HepG2 (cell line): ENCODE data around the gene EEF1A2. TPM values are rescaled to one million over a fixed set of nuclear protein-coding genes. Genes with fewer than 3 reads are reported as not detected.

Experiments
- ATAC-seq: fragments of 200-7000 bp; cut with Tn5 transposase; 3 replicates; pipeline ENCODE4 v1.9.1; 2020; ENCODE audit warnings: mild to moderate bottlenecking, moderate library complexity
- BruUV-seq: library from RNA; stranded (reverse); fragments of 400-500 nt; replicated peaks from 2 replicates; lab custom pipeline; 2021; lab: Mats Ljungman, UMichigan
- CTCF ChIA-PET: fragments of 300-600 bp; formaldehyde crosslinking; extraction: SDS; loops from one replicate; lab custom pipeline; 2021; ENCODE audit warnings: low total read pairs, inconsistent platforms, low intra/inter-chr PET ratio; lab: Yijun Ruan, JAX
- POLR2A ChIA-PET: fragments of 350-600 bp; sonication (Branson Sonifier 250); formaldehyde crosslinking; loops from one replicate; lab custom pipeline; 2020; ENCODE audit warnings: antibody characterized with exemption, inconsistent platforms; lab: Yijun Ruan, JAX
- DNase-seq: peaks from one replicate; pipeline ENCODE4 v3.0.0-alpha.2; 2015; ENCODE audit warnings: low spot score
- FAIRE-seq: peaks from 3 replicates; lab custom pipeline; 2011; peaks lifted over from hg19 to GRCh38; lab: Jason Lieb, UNC
- H2AFZ ChIP-seq: one replicate; pipeline ENCODE4 v1.6.1; 2011; ENCODE audit warnings: low read length, inconsistent platforms
- H3K27ac ChIP-seq: fragments of 300-600 bp; 3 replicates; pipeline ENCODE4 v1.8.0; 2011; ENCODE audit warnings: mixed run types, mild to moderate bottlenecking, mixed read lengths, low read length, inconsistent platforms; ENCODE audit not compliant: insufficient read depth; ENCODE audit errors: extremely low read length
- H3K27me3 ChIP-seq, 2 experiments: fragments of 200-600 bp in 1 of 2; 2 replicates in 1 of 2; 3 replicates in 1 of 2; pipeline versions ENCODE4 v1.6.0 to v1.8.0; 2011; ENCODE audit warnings: low read length in 2 of 2, mild to moderate bottlenecking in 2 of 2, moderate library complexity in 2 of 2, inconsistent platforms in 1 of 2; ENCODE audit not compliant: insufficient read depth in 2 of 2, control insufficient read depth in 1 of 2
- H3K36me3 ChIP-seq, 2 experiments: fragments of 200-600 bp in 1 of 2; replicated peaks in 1 of 2; 2 replicates in 1 of 2; 3 replicates in 1 of 2; pipeline versions ENCODE4 v1.5.1 to v1.8.0; 2011; ENCODE audit warnings: low read length in 2 of 2, inconsistent platforms in 1 of 2; ENCODE audit not compliant: insufficient read depth in 2 of 2, control insufficient read depth in 1 of 2
- H3K4me1 ChIP-seq: 2 replicates; pipeline ENCODE4 v1.5.1; 2012; ENCODE audit warnings: low read length, inconsistent platforms; ENCODE audit not compliant: insufficient read depth
- H3K4me2 ChIP-seq: 2 replicates; pipeline ENCODE4 v1.6.0; 2011; ENCODE audit warnings: low read depth, low read length, inconsistent platforms
- H3K4me3 ChIP-seq, 3 experiments: fragments of 200-600 bp in 1 of 3; sonication (generic), shearing (Covaris generic) in 1 of 3; replicated peaks in 1 of 3; 2 replicates each; pipeline ENCODE4 v1.5.1; 2011 to 2016; ENCODE audit warnings: low read length in 3 of 3, inconsistent platforms in 2 of 3, low read depth in 2 of 3, mild to moderate bottlenecking in 2 of 3, control low read depth in 1 of 3, mixed read lengths in 1 of 3; ENCODE audit not compliant: insufficient read depth in 1 of 3
- H3K79me2 ChIP-seq: one replicate; pipeline ENCODE4 v1.6.1; 2011; ENCODE audit warnings: low read length, inconsistent platforms; ENCODE audit not compliant: insufficient read depth
- H3K9ac ChIP-seq: 2 replicates; pipeline ENCODE4 v1.6.0; 2011; ENCODE audit warnings: mild to moderate bottlenecking, low read depth, low read length, inconsistent platforms; ENCODE audit not compliant: insufficient read depth
- H3K9me3 ChIP-seq: 2 replicates; pipeline ENCODE4 v1.5.1; 2012; ENCODE audit warnings: mild to moderate bottlenecking, low read length
- H4K20me1 ChIP-seq: 2 replicates; pipeline ENCODE4 v1.6.0; 2011; ENCODE audit warnings: inconsistent platforms, mild to moderate bottlenecking, low read length, moderate library complexity; ENCODE audit not compliant: insufficient read depth
- AKAP8 ChIP-seq: sonication (generic); formaldehyde crosslinking; IDR thresholded peaks from 2 replicates; pipeline ENCODE4 v1.5.1; 2020; ENCODE audit warnings: mild to moderate bottlenecking, missing genetic modification reagents
- HNRNPK ChIP-seq: fragments of 200-400 bp; formaldehyde crosslinking; IDR thresholded peaks from 2 replicates; pipeline ENCODE4 v1.6.1; 2018; ENCODE audit warnings: low read length, low read depth, moderate library complexity, mild to moderate bottlenecking; ENCODE audit not compliant: poor library complexity, severe bottlenecking
- ZNF329 ChIP-seq: sonication (generic); formaldehyde crosslinking; IDR thresholded peaks from 2 replicates; pipeline ENCODE4 v1.9.0; 2021; ENCODE audit warnings: low read depth, mild to moderate bottlenecking, missing genetic modification reagents
- ZNF746 ChIP-seq: sonication (generic); formaldehyde crosslinking; IDR thresholded peaks from 2 replicates; pipeline ENCODE4 v1.8.0; 2022; ENCODE audit warnings: mild to moderate bottlenecking, missing genetic modification reagents
- WGBS: methylation state at CpG from one replicate; pipeline ENCODE4 v1.1.6; 2017; ENCODE audit warnings: low lambda C conversion rate; 5-methylcytosine and 5-hydroxymethylcytosine counted together
- in situ Hi-C: cut with HindIII; loops from 2 replicates; pipeline ENCODE4 v1.10.0; 2017; ENCODE audit warnings: low pct_unique_long_range_greater_than_20kb; ENCODE audit not compliant: extremely low pct_ligation_motif_present
- intact Hi-C: fragments of 100-400 bp; cut with micrococcal nuclease; formaldehyde crosslinking; loops from one replicate; pipeline ENCODE4 v1.10.0; 2022; ENCODE audit not compliant: unreplicated experiment
- polyA plus RNA-seq, 8 experiments: library from polyadenylated mRNA; depleted of rRNA in 3 of 8; stranded (reverse) in 7 of 8; unstranded in 1 of 8; fragments of >200 nt; fragmentation: Illumina TruSeq in 4 of 8; extraction: Trizol in 4 of 8; gene quantifications; 2 replicates each; pipeline versions ENCODE4 v1.2.1 to v1.2.3, GENCODE V29; 2011 to 2016; ENCODE audit warnings: low read depth in 4 of 8, missing spikeins in 1 of 8, mixed read lengths in 1 of 8; ENCODE audit not compliant: insufficient read depth in 1 of 8
- total RNA-seq, 5 experiments: library from RNA; depleted of rRNA; stranded (reverse); fragments of >200 nt; fragmentation: Illumina TruSeq; extraction: Trizol; gene quantifications; 2 replicates each; pipeline ENCODE4 v1.2.3, GENCODE V29; 2016; ENCODE audit warnings: low read depth in 1 of 5
- TF ChIP-seq, protein P1 (sequence below): sonication (generic); formaldehyde crosslinking; conservative IDR thresholded peaks from 2 replicates; pipeline ENCODE4 v1.8.1; 2023; ENCODE audit warnings: missing genetic modification reagents

EEF1A2 gene
- total and polyA plus RNA-seq, 2 of the 13 experiments (the other 11 are each of a cell fraction or from before 2014, with no cell fraction given), result 0.44 to 0.87 TPM

DNA sequence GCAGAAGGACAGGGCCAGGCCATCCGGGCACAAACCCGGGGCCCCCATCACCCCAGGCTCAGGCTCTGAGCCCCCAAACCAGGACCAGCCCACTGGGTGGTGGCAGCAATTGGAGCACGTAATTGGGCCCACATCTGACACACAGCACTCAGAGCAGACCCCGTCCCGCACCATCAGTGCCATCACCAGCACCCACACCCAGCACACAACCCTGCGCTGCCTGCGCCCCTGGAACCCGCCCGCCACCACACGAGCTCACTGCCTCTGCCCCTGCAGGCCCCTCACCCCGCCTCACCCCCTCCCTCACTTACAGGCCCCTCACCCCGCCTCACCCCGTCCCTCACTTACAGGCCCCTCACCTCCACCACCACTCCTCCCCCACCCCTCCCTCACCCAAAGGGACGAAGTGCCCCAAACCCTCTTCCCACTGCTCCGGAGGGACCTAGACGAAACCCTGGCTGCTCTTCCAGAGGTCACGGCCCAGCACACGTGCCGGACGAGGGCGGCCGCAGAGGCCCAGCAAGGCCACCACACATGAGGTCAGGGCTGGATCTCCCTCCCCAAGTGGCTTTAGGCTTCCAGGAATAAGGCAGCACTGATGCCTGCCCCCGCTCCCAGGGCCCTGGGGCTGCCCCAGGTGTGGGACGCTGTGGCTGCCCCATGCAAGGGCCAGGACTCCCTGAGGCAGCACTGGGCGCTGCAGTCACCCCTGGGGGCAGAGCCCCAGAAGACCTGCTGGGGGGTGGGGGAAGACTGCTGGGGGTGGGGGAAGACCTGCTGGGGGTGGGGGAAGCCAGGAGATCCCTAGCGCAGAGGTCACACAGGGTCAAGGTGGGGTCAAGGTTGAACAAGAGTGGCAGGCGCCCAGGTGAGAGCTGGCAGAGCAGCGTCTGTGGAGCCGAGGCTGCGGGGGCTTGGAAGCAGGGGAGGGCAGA is 48.8 kb downstream of the EEF1A2 start (continued):
- peak; percentile 42 for TF ChIP-seq HNRNPK

DNA sequence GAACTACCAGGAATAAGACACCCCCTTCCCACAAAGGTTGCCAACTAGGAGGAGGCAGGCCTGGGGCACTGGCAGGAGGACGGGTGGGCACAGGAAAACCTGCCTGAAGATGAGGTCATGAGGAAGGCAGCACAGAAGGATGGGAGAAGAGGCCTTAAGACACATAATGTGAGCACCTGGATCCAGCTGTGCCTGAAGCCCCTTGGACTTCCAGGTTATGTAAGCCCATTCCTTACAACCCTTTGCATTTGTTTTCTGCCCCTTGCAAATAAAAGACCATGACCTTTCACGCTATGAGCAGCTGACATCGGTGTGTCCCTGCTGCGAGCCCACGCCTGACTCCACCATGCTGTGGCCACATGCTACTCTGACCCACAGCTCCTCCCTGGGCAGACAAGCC is 49.9 kb downstream of the EEF1A2 start:
- no peak for ATAC-seq
- H3K79me2 ChIP-seq, result no peaks in the 10 kb centered on the region
- in situ Hi-C loops (no loop called here), intact Hi-C loops (no loop called here)
- H3K9me3 ChIP-seq, result no peaks in the 10 kb centered on the region
- no peak for FAIRE-seq
- CTCF ChIA-PET, result no interaction called here
- no TSS peak for BruUV-seq
- TF ChIP-seq ZNF329 (peak; percentile 99), ZNF746 (CRISPR knock-in tag) (no peak)
- no peaks in the 10 kb centered on the region; the same call in none of the 2 replicates for H4K20me1 ChIP-seq
- WGBS, result 38% methylated on average over 5 of the region's 5 CpGs
- POLR2A ChIA-PET, result no interaction called here
- H2AFZ ChIP-seq, result no peak overlapping the region
- no peak overlapping the region for H3K4me2 ChIP-seq
- H3K4me3 ChIP-seq, result no peak overlapping the region
- H3K27ac ChIP-seq, result no peak overlapping the region
- no peaks in the 10 kb centered on the region for H3K36me3 ChIP-seq
- peaks cover 25 to 56% of the 10 kb centered on the region in 2 experiments; a peak in 4 of 5 replicates for H3K27me3 ChIP-seq
- H3K4me1 ChIP-seq, result no peaks in the 10 kb centered on the region
- H3K9ac ChIP-seq, result no peak overlapping the region
- DNase-seq, result no peak

DNA sequence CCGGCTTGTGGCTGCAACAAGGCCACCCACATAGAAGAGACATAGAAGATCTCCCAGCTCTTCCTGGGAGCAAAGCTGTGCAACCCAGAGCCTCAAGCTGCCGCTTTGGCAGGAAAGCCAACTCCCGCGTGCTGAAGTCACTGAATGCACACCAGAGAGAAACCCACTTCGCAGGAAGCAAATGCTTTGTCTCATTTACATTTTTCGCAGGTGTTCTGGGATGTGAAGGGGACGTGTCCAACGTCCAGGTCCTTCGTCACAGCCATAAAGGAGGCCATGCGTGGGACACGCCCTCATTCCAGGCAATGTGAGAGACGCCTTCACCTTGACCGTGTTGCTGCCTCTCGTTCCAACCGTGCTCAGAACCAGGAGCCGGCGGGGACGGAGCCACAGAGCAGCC is 50.9 kb downstream of the EEF1A2 start:
- DNase-seq (no peak), FAIRE-seq (no peak)
- no peak overlapping the region for H3K4me3 ChIP-seq
- CTCF ChIA-PET, result no interaction called here
- intact Hi-C loops (no loop called here), in situ Hi-C loops (no loop called here)
- H3K27ac ChIP-seq, result no peak overlapping the region
- no peak overlapping the region for H3K4me2 ChIP-seq
- POLR2A ChIA-PET, result no interaction called here
- no peak overlapping the region for H3K9ac ChIP-seq
- no peaks in the 10 kb centered on the region; the same call in 1 of the 2 replicates for H4K20me1 ChIP-seq
- BruUV-seq, result no TSS peak
- TF ChIP-seq AKAP8 (CRISPR knock-in tag), result no peak
- TF ChIP-seq, protein P1, sequence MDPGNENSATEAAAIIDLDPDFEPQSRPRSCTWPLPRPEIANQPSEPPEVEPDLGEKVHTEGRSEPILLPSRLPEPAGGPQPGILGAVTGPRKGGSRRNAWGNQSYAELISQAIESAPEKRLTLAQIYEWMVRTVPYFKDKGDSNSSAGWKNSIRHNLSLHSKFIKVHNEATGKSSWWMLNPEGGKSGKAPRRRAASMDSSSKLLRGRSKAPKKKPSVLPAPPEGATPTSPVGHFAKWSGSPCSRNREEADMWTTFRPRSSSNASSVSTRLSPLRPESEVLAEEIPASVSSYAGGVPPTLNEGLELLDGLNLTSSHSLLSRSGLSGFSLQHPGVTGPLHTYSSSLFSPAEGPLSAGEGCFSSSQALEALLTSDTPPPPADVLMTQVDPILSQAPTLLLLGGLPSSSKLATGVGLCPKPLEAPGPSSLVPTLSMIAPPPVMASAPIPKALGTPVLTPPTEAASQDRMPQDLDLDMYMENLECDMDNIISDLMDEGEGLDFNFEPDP, result 0 out of 2 replicates have a peak, but pooled peaks have one; percentile 63
- TF ChIP-seq, all 625 proteins: peak for 1
- 12% methylated on average over 17 of the region's 18 CpGs for WGBS
- peaks cover 6% of the 10 kb centered on the region; the same call in 1 of the 2 replicates for H3K9me3 ChIP-seq
- no peaks in the 10 kb centered on the region for H3K4me1 ChIP-seq
- no peaks in the 10 kb centered on the region for H3K79me2 ChIP-seq
- H2AFZ ChIP-seq, result no peak overlapping the region
- H3K27me3 ChIP-seq, result peaks cover 16 to 46% of the 10 kb centered on the region in 2 experiments; a peak in 4 of 5 replicates
- no peak for ATAC-seq
- H3K36me3 ChIP-seq, result no peaks in the 10 kb centered on the region
